GM23338 (cell line): ENCODE measurements around the gene DEDD2. TPM values are rescaled to one million over a fixed set of nuclear protein-coding genes. Genes with fewer than 3 reads are reported as not detected.

ENCODE experiments used
- ATAC-seq: fragments of 200-7000 bp; cut with Tn5 transposase; 3 replicates; pipeline ENCODE4 v1.9.1; 2020
- DNase-seq: peaks from one replicate; pipeline ENCODE4 v3.0.0-alpha.2; 2015; ENCODE audit warnings: low spot score
- H2AFZ ChIP-seq: fragments of 200-600 bp; sonication (generic); 2 replicates; pipeline ENCODE4 v1.8.0; 2016; ENCODE audit warnings: antibody characterized with exemption, mild to moderate bottlenecking, moderate library complexity
- H3F3A ChIP-seq: fragments of 200-600 bp; sonication (generic); replicated peaks from 2 replicates; pipeline ENCODE4 v1.8.0; 2017; ENCODE audit warnings: antibody characterized with exemption, mixed run types, low read depth
- H3K27ac ChIP-seq: fragments of 200-600 bp; sonication (generic); 2 replicates; pipeline ENCODE4 v1.6.1; 2016; ENCODE audit warnings: low read depth
- H3K27me3 ChIP-seq: fragments of 200-600 bp; sonication (generic); 2 replicates; pipeline ENCODE4 v1.8.0; 2016; ENCODE audit warnings: mild to moderate bottlenecking, mixed run types, moderate library complexity; ENCODE audit not compliant: insufficient read depth
- H3K36me3 ChIP-seq: fragments of 200-600 bp; sonication (generic); 2 replicates; pipeline ENCODE4 v1.8.0; 2016; ENCODE audit warnings: mild to moderate bottlenecking; ENCODE audit not compliant: insufficient read depth
- H3K4me1 ChIP-seq: fragments of 200-600 bp; sonication (generic); 2 replicates; pipeline ENCODE4 v1.8.0; 2016; ENCODE audit warnings: mild to moderate bottlenecking, moderate library complexity; ENCODE audit not compliant: insufficient read depth
- H3K4me2 ChIP-seq: fragments of 200-600 bp; sonication (generic); 2 replicates; pipeline ENCODE4 v1.7.1; 2017; ENCODE audit warnings: mixed run types
- H3K4me3 ChIP-seq: fragments of 200-600 bp; sonication (generic); 2 replicates; pipeline ENCODE4 v1.6.1; 2016; ENCODE audit warnings: mixed run types
- H3K79me2 ChIP-seq: fragments of 200-600 bp; sonication (generic); replicated peaks from 2 replicates; pipeline ENCODE4 v1.8.0; 2017; ENCODE audit warnings: mild to moderate bottlenecking; ENCODE audit not compliant: insufficient read depth
- H3K9me2 ChIP-seq: fragments of 200-600 bp; sonication (generic); 2 replicates; pipeline ENCODE4 v1.8.0; 2017; ENCODE audit not compliant: insufficient read depth
- H4K20me1 ChIP-seq: fragments of 200-600 bp; sonication (generic); replicated peaks from 2 replicates; pipeline ENCODE4 v1.8.0; 2017; ENCODE audit warnings: mild to moderate bottlenecking; ENCODE audit not compliant: insufficient read depth
- H3K27ac Mint-ChIP-seq: 2 replicates; pipeline ENCODE4 v1.8.0; 2020; ENCODE audit warnings: inconsistent platforms, mild to moderate bottlenecking, moderate library complexity, mixed read lengths
- H3K27me3 Mint-ChIP-seq: 3 replicates; pipeline ENCODE4 v1.8.0; 2022; ENCODE audit warnings: low read depth, mild to moderate bottlenecking, moderate library complexity, mixed read lengths, inconsistent platforms; ENCODE audit not compliant: insufficient read depth, poor library complexity
- H3K36me3 Mint-ChIP-seq: 3 replicates; pipeline ENCODE4 v1.8.0; 2021; ENCODE audit warnings: low read depth, mild to moderate bottlenecking, inconsistent platforms, moderate library complexity, mixed read lengths
- H3K4me1 Mint-ChIP-seq: 3 replicates; pipeline ENCODE4 v1.8.0; 2020; ENCODE audit warnings: mild to moderate bottlenecking, inconsistent platforms, mixed read lengths
- H3K4me3 Mint-ChIP-seq: 3 replicates; pipeline ENCODE4 v1.8.0; 2021; ENCODE audit warnings: moderate library complexity, mild to moderate bottlenecking, inconsistent platforms, mixed read lengths
- H3K9me3 Mint-ChIP-seq: 3 replicates; pipeline ENCODE4 v1.8.0; 2020; ENCODE audit warnings: moderate library complexity, mild to moderate bottlenecking, inconsistent platforms, mixed read lengths
- CREB1 ChIP-seq: fragments of 250-450 bp; sonication (Bioruptor Pico); IDR thresholded peaks from 2 replicates; pipeline ENCODE4 v1.5.0; 2020; ENCODE audit warnings: low read depth, mild to moderate bottlenecking, moderate library complexity
- EZH2 ChIP-seq: fragments of 200-600 bp; sonication (generic); IDR thresholded peaks from one replicate; pipeline ENCODE4 v1.8.0; 2017; ENCODE audit warnings: antibody characterized with exemption, mild to moderate bottlenecking, low read depth; ENCODE audit not compliant: unreplicated experiment
- EZH2phosphoT487 ChIP-seq: fragments of 200-600 bp; sonication (generic); IDR thresholded peaks from one replicate; pipeline ENCODE4 v1.8.1; 2018; ENCODE audit warnings: antibody characterized with exemption; ENCODE audit not compliant: unreplicated experiment
- JUNB ChIP-seq: IDR thresholded peaks from one replicate; pipeline ENCODE4 v1.6.1; 2016; ENCODE audit warnings: antibody characterized with exemption; ENCODE audit not compliant: unreplicated experiment
- NANOG ChIP-seq: IDR thresholded peaks from 2 replicates; pipeline ENCODE4 v1.6.1; 2016; ENCODE audit warnings: antibody characterized with exemption, borderline replicate concordance
- POLR2AphosphoS5 ChIP-seq: IDR thresholded peaks from 2 replicates; pipeline ENCODE4 v1.6.1; 2016; ENCODE audit warnings: antibody characterized with exemption, low read depth
- STAT1 ChIP-seq: IDR thresholded peaks from one replicate; pipeline ENCODE4 v1.6.1; 2016; ENCODE audit warnings: antibody characterized with exemption; ENCODE audit not compliant: unreplicated experiment
- ZNF114 ChIP-seq: fragments of 250-450 bp; sonication (Bioruptor Pico); IDR thresholded peaks from 2 replicates; pipeline ENCODE4 v1.5.0; 2020; ENCODE audit warnings: mild to moderate bottlenecking, moderate library complexity
- ZNF331 ChIP-seq: fragments of 250-450 bp; sonication (Bioruptor Pico); IDR thresholded peaks from 2 replicates; pipeline ENCODE4 v1.5.0; 2020; ENCODE audit warnings: low read depth, mild to moderate bottlenecking, moderate library complexity
- polyA plus RNA-seq: library from polyadenylated mRNA; unstranded; fragments of >200 nt; fragmentation: Nextera tagmentation; extraction: Ambion mirVana; gene quantifications from 2 replicates; pipeline ENCODE4 v1.2.1, GENCODE V29; 2016
- total RNA-seq: library from RNA; depleted of rRNA; stranded (reverse); fragments of >200 nt; shearing (Covaris generic); gene quantifications from 2 replicates; pipeline ENCODE4 v1.2.3, GENCODE V29; 2014
- TF ChIP-seq, protein P1 (sequence below): IDR thresholded peaks from one replicate; pipeline ENCODE4 v1.6.1; 2018; ENCODE audit warnings: antibody characterized with exemption; ENCODE audit not compliant: unreplicated experiment
- TF ChIP-seq, protein P2 (sequence below): fragments of 250-450 bp; sonication (Bioruptor Pico); IDR thresholded peaks from 2 replicates; pipeline ENCODE4 v1.5.0; 2020; ENCODE audit warnings: mild to moderate bottlenecking, moderate library complexity
- TF ChIP-seq, protein P3 (sequence below), 2 experiments: fragments of 200-600 bp in 1 of 2; sonication (generic) in 1 of 2; conservative IDR thresholded peaks; 2 replicates each; pipeline versions ENCODE4 v1.5.1 to v1.6.1; 2016 to 2017; ENCODE audit warnings: antibody characterized with exemption in 2 of 2, low read depth in 2 of 2, mild to moderate bottlenecking in 2 of 2, moderate library complexity in 1 of 2
- TF ChIP-seq, protein P4 (sequence below): IDR thresholded peaks from 2 replicates; pipeline ENCODE4 v1.6.1; 2016; ENCODE audit warnings: antibody characterized with exemption

DEDD2 gene
- total and polyA plus RNA-seq, 2 experiments from 2014 or later = 23.4 to 63.0 TPM

GRCh38 chr19:42225718-42226292 is 8.3 kb upstream of the DEDD2 start:
- Histone ChIP-seq H3K4me1 (no peaks in the 10 kb centered on the region), H2AFZ (no peak overlapping the region), H3K27ac (no peak overlapping the region), H3K4me2 (no peak overlapping the region), H3F3A (peaks cover 4% of the 10 kb centered on the region), H3K27me3 (no peaks in the 10 kb centered on the region), H3K36me3 (no peaks in the 10 kb centered on the region), H3K4me3 (no peak overlapping the region), H4K20me1 (peaks cover 16% of the 10 kb centered on the region), H3K79me2 (peaks cover 22% of the 10 kb centered on the region), H3K9me2 (no peaks in the 10 kb centered on the region)
- no peak for ATAC-seq
- Mint-ChIP-seq H3K27ac (no peak overlapping the region), H3K36me3 (peaks cover 54% of the 10 kb centered on the region), H3K4me1 (peaks cover 2% of the 10 kb centered on the region), H3K27me3 (peaks cover 7% of the 10 kb centered on the region), H3K4me3 (no peak overlapping the region), H3K9me3 (no peaks in the 10 kb centered on the region)
- no peak for TF ChIP-seq ZNF331 (CRISPR knock-in tag)
- TF ChIP-seq, protein P1, sequence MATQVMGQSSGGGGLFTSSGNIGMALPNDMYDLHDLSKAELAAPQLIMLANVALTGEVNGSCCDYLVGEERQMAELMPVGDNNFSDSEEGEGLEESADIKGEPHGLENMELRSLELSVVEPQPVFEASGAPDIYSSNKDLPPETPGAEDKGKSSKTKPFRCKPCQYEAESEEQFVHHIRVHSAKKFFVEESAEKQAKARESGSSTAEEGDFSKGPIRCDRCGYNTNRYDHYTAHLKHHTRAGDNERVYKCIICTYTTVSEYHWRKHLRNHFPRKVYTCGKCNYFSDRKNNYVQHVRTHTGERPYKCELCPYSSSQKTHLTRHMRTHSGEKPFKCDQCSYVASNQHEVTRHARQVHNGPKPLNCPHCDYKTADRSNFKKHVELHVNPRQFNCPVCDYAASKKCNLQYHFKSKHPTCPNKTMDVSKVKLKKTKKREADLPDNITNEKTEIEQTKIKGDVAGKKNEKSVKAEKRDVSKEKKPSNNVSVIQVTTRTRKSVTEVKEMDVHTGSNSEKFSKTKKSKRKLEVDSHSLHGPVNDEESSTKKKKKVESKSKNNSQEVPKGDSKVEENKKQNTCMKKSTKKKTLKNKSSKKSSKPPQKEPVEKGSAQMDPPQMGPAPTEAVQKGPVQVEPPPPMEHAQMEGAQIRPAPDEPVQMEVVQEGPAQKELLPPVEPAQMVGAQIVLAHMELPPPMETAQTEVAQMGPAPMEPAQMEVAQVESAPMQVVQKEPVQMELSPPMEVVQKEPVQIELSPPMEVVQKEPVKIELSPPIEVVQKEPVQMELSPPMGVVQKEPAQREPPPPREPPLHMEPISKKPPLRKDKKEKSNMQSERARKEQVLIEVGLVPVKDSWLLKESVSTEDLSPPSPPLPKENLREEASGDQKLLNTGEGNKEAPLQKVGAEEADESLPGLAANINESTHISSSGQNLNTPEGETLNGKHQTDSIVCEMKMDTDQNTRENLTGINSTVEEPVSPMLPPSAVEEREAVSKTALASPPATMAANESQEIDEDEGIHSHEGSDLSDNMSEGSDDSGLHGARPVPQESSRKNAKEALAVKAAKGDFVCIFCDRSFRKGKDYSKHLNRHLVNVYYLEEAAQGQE = no peak
- TF ChIP-seq JUNB = no peak
- no peak for TF ChIP-seq ZNF114 (CRISPR knock-in tag)
- TF ChIP-seq, protein P2, sequence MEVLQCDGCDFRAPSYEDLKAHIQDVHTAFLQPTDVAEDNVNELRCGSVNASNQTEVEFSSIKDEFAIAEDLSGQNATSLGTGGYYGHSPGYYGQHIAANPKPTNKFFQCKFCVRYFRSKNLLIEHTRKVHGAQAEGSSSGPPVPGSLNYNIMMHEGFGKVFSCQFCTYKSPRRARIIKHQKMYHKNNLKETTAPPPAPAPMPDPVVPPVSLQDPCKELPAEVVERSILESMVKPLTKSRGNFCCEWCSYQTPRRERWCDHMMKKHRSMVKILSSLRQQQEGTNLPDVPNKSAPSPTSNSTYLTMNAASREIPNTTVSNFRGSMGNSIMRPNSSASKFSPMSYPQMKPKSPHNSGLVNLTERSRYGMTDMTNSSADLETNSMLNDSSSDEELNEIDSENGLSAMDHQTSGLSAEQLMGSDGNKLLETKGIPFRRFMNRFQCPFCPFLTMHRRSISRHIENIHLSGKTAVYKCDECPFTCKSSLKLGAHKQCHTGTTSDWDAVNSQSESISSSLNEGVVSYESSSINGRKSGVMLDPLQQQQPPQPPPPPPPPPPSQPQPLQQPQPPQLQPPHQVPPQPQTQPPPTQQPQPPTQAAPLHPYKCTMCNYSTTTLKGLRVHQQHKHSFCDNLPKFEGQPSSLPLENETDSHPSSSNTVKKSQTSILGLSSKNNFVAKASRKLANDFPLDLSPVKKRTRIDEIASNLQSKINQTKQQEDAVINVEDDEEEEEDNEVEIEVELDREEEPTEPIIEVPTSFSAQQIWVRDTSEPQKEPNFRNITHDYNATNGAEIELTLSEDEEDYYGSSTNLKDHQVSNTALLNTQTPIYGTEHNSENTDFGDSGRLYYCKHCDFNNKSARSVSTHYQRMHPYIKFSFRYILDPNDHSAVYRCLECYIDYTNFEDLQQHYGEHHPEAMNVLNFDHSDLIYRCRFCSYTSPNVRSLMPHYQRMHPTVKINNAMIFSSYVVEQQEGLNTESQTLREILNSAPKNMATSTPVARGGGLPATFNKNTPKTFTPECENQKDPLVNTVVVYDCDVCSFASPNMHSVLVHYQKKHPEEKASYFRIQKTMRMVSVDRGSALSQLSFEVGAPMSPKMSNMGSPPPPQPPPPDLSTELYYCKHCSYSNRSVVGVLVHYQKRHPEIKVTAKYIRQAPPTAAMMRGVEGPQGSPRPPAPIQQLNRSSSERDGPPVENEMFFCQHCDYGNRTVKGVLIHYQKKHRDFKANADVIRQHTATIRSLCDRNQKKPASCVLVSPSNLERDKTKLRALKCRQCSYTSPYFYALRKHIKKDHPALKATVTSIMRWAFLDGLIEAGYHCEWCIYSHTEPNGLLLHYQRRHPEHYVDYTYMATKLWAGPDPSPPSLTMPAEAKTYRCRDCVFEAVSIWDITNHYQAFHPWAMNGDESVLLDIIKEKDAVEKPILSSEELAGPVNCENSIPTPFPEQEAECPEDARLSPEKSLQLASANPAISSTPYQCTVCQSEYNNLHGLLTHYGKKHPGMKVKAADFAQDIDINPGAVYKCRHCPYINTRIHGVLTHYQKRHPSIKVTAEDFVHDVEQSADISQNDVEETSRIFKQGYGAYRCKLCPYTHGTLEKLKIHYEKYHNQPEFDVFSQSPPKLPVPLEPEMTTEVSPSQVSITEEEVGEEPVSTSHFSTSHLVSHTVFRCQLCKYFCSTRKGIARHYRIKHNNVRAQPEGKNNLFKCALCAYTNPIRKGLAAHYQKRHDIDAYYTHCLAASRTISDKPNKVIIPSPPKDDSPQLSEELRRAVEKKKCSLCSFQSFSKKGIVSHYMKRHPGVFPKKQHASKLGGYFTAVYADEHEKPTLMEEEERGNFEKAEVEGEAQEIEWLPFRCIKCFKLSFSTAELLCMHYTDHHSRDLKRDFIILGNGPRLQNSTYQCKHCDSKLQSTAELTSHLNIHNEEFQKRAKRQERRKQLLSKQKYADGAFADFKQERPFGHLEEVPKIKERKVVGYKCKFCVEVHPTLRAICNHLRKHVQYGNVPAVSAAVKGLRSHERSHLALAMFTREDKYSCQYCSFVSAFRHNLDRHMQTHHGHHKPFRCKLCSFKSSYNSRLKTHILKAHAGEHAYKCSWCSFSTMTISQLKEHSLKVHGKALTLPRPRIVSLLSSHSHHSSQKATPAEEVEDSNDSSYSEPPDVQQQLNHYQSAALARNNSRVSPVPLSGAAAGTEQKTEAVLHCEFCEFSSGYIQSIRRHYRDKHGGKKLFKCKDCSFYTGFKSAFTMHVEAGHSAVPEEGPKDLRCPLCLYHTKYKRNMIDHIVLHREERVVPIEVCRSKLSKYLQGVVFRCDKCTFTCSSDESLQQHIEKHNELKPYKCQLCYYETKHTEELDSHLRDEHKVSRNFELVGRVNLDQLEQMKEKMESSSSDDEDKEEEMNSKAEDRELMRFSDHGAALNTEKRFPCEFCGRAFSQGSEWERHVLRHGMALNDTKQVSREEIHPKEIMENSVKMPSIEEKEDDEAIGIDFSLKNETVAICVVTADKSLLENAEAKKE = no peak
- TF ChIP-seq EZH2 = no peak
- TF ChIP-seq, protein P3, sequence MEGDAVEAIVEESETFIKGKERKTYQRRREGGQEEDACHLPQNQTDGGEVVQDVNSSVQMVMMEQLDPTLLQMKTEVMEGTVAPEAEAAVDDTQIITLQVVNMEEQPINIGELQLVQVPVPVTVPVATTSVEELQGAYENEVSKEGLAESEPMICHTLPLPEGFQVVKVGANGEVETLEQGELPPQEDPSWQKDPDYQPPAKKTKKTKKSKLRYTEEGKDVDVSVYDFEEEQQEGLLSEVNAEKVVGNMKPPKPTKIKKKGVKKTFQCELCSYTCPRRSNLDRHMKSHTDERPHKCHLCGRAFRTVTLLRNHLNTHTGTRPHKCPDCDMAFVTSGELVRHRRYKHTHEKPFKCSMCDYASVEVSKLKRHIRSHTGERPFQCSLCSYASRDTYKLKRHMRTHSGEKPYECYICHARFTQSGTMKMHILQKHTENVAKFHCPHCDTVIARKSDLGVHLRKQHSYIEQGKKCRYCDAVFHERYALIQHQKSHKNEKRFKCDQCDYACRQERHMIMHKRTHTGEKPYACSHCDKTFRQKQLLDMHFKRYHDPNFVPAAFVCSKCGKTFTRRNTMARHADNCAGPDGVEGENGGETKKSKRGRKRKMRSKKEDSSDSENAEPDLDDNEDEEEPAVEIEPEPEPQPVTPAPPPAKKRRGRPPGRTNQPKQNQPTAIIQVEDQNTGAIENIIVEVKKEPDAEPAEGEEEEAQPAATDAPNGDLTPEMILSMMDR (conservative IDR thresholded peaks at IDR 0.05; ENCODE audit: low read depth in 2 of 2) = no peak
- TF ChIP-seq CREB1 (CRISPR knock-in tag) = no peak
- TF ChIP-seq, protein P4, sequence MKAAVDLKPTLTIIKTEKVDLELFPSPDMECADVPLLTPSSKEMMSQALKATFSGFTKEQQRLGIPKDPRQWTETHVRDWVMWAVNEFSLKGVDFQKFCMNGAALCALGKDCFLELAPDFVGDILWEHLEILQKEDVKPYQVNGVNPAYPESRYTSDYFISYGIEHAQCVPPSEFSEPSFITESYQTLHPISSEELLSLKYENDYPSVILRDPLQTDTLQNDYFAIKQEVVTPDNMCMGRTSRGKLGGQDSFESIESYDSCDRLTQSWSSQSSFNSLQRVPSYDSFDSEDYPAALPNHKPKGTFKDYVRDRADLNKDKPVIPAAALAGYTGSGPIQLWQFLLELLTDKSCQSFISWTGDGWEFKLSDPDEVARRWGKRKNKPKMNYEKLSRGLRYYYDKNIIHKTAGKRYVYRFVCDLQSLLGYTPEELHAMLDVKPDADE = no peak
- no peak for TF ChIP-seq EZH2phosphoT487
- TF ChIP-seq STAT1 = no peak
- TF ChIP-seq NANOG = no peak
- TF ChIP-seq POLR2AphosphoS5 = no peak
- no peak for DNase-seq
